Measurements from ENCODE around the gene XK.

Gene XK

DNA sequence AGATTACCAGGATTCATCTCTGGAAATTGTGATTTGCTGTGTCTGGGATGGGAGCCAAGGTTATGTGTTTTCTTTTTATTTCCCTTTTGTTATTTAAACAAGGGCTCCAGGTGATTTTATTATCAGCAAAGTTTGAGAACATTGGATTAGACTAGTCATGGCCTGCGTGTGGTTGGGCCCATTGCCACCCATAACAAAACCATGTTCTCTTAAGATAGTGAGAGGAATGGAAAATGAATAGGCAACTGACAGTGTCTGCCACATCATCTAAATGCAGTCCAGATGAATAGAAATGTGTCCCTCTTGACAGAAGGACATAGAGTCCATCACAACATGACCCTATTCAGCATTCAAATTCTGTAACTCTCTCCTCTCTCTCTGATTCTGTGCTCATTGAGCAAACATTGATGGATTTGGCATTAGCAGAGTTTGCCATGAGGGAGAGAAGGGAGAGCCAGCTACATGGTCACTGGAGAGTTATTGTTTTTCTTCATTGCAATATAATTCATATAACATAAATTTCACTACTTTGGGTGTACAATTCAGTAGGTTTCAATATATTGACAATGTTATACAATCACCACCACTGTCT lies 11.7 kb downstream of the XK start:
- DNase-seq (ENCODE audit: extremely low read depth, low read depth): no peak

DNA sequence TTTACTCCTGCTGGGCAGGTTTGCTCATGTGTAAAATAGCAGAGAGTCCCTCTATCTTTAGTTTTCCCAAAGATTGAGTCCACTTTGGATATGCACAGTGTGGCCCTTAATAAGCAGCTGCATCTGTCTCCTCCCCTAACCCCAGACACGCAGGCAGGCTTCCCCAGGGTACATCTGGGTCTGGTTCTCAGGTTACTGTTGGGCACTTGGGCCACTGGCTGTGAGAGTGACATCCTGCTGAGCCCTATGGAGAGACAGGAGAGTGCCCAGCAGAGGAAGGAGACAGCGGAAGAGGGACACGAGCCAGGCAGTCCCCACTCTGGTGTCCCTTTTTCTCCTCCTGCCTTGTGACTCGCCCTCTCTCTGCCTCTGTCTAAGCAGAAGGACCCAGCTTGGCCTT lies 16.0 kb downstream of the XK start:
- DNase-seq (ENCODE audit: extremely low read depth, low read depth): no peak
- TF ChIP-seq, protein P1, sequence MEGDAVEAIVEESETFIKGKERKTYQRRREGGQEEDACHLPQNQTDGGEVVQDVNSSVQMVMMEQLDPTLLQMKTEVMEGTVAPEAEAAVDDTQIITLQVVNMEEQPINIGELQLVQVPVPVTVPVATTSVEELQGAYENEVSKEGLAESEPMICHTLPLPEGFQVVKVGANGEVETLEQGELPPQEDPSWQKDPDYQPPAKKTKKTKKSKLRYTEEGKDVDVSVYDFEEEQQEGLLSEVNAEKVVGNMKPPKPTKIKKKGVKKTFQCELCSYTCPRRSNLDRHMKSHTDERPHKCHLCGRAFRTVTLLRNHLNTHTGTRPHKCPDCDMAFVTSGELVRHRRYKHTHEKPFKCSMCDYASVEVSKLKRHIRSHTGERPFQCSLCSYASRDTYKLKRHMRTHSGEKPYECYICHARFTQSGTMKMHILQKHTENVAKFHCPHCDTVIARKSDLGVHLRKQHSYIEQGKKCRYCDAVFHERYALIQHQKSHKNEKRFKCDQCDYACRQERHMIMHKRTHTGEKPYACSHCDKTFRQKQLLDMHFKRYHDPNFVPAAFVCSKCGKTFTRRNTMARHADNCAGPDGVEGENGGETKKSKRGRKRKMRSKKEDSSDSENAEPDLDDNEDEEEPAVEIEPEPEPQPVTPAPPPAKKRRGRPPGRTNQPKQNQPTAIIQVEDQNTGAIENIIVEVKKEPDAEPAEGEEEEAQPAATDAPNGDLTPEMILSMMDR (IDR thresholded peaks at IDR 0.05; ENCODE audit: low read depth, low read length): no peak

More for the DNA sequence above, 11.7 kb downstream of the XK start:
- TF ChIP-seq, protein P1 (IDR thresholded peaks at IDR 0.05; ENCODE audit: low read depth, low read length): no peak

DNA sequence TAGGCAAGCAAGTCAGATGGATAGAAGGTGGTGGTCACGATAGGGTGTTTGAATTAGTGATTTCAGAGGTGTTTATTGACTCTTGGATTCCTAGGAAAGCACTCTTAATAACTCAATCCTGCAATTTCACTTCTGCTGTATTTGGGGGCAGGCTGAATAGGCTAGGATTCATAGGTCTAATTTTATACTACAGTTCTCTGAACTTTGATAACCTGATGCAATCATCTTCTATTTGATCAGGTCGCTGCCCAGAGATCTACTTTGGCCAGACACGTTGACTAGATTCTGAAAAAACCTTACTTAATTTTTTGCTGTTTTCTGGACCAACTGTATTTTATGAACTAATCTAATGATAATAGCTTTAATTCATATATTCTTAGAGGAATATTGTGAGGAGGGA lies 26.4 kb downstream of the XK start:
- no peak for DNase-seq (ENCODE audit: extremely low read depth, low read depth)
- TF ChIP-seq, protein P1 (IDR thresholded peaks at IDR 0.05; ENCODE audit: low read depth, low read length): no peak

DNA sequence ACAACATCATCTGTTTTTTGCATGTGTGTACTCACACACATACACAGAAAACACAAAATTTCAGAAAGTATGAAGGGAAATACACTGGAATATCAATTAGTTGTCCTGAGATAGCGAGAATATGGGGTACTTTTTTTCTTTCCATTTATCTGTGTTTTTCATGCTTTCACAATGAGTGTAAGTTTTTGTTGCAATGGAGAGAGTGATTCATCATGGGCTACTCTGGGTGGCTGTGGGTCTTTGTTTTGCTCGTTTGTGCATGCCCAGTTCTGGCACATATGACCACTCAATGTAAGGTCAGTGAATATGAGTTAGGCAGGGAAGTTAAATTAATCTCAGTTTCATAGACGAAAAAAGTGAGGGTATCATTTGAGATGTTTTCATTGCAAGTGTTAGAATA lies 26.9 kb downstream of the XK start:
- DNase-seq (ENCODE audit: extremely low read depth, low read depth): no peak
- TF ChIP-seq, protein P1 (IDR thresholded peaks at IDR 0.05; ENCODE audit: low read depth, low read length): no peak

DNA sequence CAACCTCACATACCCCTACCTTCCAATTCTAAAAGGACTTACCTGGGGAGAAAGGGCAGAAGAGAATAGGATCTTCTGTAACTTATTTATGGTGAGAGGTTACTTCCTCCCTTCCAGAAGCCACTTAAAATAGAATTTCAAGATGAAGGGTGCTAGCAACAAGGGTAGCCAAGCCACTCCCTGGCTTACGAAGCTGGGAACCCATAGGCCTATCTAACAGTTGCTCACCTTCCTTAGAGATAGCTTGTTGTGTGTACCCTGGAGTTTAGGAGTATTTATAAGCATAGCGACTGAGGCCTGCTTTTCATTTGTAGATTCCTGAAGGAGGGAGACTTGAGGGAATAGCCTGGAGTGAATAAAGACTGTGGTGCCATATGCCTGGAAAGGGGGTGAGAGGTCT lies 28.9 kb downstream of the XK start:
- TF ChIP-seq, protein P1 (IDR thresholded peaks at IDR 0.05; ENCODE audit: low read depth, low read length): no peak
- no peak for DNase-seq (ENCODE audit: extremely low read depth, low read depth)

DNA sequence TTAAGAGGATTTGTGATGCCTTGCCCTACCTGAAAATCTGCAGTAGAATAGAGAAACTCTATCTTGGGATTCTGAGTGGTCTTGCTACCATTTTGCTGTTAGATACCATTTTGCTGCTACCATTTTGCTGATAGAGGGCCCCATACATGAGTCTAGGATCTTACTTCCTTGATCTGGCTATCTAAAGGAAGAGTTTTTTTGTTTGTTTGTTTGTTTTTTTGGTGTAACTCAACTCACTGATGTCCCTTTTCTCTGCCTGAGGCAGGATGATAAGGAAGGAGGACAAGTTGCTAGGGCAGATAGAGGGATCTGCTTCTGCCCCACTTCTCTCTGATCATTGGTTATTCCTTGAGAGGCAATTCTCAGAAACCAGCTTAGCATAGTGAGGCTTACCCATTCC lies 31.0 kb downstream of the XK start:
- DNase-seq (ENCODE audit: extremely low read depth, low read depth): no peak

DNA sequence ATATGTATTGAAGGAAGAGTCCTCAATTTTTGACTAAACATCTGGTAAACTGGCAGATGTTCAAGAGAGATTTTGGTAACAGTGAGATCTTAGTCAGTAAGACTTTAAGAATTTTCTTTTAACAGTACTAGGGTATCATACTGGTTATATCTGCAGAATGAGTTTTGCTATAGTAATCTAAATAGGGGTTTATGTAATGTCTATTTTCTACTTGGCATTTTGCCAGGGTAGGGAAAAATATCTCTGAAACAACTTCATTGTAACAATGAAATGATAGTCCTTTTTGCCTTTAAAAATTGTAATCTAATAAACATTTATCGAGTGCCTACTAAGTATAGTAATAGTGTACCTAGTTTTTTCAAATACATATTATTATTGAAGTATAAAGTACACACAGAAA lies 32.1 kb downstream of the XK start:
- no peak for DNase-seq (ENCODE audit: extremely low read depth, low read depth)
- TF ChIP-seq, protein P1 (IDR thresholded peaks at IDR 0.05; ENCODE audit: low read depth, low read length): no peak

More for the DNA sequence above, 31.0 kb downstream of the XK start:
- TF ChIP-seq, protein P1 (IDR thresholded peaks at IDR 0.05; ENCODE audit: low read depth, low read length): no peak
